HG03066 (cell line): ENCODE data around the gene NCAM1.

ENCODE experiments used
- ATAC-seq: cut with Tn5 transposase; IDR thresholded peaks from one replicate; pipeline ENCODE4 v1.9.1; 2021; ENCODE audit warnings: low read depth; ENCODE audit not compliant: unreplicated experiment

The NCAM1 gene

DNA sequence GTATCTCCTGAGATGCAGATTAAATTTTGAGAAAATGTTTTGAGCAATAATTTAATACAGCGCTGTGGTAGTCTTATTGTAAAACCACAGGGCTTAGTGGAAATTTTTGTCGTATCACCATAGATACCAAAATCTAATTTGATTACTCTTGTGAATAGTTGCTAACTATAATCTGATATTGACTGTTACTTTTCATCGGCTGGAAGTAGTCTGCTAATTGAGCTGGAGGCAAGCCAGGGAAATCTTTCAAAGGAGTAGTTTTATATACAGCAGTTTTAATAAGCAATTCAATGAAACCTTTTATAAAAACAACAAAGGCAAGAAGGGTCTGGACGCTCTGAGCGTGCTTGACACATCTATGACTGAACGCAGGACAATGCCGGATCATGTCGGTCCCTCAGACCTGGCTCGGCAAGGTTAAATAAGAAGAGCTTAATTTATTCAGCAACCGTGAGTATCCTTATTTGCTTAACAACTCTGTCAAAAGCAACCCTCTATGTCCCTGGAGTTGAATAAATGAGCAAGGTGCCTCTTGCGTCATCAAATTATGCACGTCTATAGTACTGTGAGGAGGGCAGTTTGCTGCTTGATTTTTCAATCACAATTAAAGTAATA is 121.2 kb downstream of the NCAM1 start:
- no peak for ATAC-seq

DNA sequence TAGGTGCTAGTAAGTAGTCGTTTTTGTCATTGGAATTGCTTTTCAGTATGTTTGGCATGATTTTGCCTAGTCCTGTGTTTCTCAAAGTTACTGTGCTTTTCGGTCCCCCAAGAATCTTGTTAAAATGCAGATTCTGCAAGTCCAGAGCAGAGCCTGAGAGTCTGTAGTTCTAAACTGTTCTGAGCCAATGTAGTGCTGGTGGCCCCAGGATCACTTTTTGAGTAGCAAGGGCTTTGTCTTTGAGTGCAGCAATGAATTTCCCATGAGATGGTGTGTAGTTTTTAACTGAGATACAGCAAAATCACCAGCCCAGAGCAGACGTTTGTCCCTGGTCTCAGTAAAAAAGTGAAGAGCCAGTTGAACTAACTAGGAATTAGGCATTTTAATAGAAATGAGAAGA is 122.4 kb downstream of the NCAM1 start:
- no peak for ATAC-seq

DNA sequence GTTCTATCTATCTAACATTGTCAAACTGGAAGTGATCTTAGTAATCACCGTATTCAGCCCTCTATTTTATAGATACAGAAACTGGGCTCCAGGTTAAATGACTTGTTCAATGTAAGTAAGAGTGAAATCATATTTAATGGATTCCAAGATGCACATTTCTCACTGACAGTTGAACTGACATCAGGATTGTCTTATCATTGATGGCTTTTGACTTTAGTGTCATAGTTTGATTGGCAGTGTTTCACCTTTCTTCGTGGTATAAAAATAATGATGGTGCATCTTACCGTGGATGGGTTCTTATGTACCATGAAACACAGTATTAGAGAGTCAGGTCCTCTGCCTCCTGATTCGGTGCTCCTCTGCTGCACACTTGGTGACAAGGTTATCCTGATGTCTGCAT is 123.1 kb downstream of the NCAM1 start:
- no peak for ATAC-seq

DNA sequence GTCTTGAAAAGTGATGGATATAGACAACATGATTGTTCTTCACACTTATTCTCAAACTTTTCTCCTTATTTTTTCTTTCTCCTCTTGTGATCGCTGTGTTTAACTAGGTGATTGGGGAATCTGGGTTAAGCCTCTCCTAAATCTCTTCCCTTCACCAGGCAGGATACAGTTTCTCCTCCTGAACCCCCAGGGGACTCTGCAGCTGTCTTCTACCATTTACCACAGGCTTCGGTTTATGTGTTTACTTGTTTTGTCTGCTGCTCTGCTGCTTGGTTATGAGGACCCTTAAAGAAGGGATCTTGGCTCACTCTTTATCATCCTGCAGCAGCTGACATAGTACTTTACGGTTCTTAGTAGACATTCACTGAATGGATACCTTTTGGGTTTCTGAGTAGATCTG is 124.2 kb downstream of the NCAM1 start:
- no peak for ATAC-seq

DNA sequence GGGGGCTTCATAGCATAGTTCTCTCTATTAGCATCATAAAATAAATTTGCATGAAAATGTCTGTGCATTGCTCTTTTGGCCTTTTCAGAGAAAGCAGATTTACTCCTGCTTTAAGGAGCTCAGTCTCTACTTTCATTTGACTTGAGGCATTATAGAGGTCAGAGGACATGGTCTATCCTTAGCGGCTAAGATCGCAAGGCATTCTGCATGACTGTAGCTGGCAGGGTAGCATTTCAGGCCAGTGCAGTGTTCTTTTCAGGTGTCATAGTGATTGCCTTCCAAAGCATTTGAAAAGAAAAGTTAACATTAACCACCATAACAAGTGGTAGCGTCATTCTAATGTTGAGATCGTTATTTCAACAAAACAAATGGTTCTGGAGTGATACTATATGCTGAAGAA is 126.5 kb downstream of the NCAM1 start:
- ATAC-seq: no peak

- no peak for ATAC-seq
Observed at GRCh38 chr11:113090716-113091480, 129.7 kb downstream of the NCAM1 start.

GRCh38 chr11:113091481-113091780 is 130.2 kb downstream of the NCAM1 start:
- ATAC-seq: no peak

DNA sequence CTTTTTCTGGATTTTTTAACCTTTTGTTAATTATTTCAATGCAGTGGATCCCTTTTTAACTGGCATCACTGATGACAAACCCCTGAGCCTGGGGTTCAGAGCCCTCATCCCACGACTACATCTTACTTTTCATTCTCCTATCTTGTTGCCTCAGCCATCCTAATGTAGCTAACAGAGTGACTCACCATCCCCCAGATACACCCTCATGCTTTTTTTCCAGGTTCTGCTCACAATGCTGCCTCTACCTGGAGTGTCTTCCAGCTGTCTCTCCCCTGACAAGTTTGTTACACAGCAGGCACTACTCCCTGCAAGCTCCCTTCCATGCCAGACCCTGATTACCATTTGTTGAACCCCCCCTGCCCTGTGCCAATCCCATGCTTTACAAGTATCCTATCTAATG is 135.4 kb downstream of the NCAM1 start:
- ATAC-seq: no peak

- no peak for ATAC-seq
Observed at GRCh38 chr11:113103932-113104690, 142.9 kb downstream of the NCAM1 start.

- no peak for ATAC-seq
Observed at GRCh38 chr11:113104691-113105251, 143.6 kb downstream of the NCAM1 start.

DNA sequence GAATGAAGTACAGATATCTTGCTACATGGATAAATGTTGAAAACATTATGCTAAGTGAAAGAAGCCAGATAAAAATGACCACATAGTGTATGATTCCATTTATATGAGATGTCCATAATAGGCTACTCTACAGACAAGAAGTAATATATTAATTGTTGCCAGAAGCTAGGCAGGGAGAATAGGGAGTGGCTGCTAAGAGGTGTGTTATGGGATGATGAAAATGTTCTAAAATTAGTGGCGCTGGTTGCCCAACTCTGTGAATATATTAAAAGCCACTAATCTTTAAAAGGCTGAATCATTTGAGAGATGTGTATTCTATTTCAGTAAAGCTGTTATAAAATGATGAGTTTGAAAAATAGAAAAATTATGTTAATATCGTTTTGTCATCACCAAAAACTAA is 144.4 kb downstream of the NCAM1 start:
- ATAC-seq: no peak

GRCh38 chr11:113106507-113106906 is 145.3 kb downstream of the NCAM1 start:
- no peak for ATAC-seq

DNA sequence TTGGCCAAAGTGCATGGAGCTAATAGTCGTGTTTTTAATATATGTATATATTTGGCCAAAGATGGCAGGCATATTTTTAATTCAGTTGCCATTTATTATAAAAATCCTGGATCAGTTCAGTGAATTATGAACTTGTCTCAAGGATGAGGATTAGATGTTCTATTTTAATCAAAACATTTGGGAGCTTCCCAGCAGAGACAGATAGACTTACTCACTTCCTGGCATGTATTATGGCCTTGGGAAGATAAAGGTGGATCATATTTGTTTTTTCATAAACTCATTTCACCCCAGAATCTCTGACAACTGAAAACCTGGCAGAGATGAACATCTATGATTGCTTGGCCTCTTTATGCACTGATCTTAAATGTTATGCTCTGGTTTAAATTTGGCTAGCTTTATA is 148.8 kb downstream of the NCAM1 start:
- no peak for ATAC-seq

DNA sequence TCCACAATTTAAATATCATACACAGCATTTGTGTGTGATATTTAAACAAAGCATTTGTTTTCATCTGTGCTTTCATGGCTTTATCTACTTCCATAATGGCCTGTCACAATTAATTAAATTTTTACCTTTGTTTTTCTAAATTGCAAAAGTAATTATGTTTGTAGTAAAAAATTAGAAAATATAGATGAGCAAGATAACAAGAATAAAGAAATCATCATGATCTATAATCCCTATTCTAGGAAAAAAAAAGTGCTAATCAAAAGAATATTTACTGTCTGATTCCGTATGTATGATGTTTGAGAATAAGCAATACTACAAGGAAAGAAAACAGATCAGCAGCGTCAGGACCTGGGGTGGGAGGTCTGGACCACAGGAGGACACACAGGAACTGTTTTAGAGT is 149.9 kb downstream of the NCAM1 start:
- ATAC-seq: no peak

DNA sequence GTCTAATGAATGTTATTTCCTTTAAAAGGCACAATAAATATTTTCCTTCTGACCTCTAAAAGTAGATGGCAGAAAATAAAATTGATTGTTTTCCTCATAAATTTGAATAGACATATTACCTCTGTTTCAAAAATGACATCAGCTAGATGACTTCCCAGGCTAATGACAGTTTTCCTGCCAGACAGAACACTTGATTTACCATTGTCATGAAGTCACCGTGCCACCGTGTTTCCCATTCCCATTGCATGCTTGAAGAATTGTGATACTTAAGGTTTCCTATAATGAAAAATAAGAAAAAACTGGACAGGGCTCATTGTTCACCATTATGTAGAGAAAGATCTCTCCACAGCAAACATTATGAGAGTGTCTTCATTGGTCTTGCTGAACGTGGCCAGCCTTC is 151.1 kb downstream of the NCAM1 start:
- no peak for ATAC-seq

DNA sequence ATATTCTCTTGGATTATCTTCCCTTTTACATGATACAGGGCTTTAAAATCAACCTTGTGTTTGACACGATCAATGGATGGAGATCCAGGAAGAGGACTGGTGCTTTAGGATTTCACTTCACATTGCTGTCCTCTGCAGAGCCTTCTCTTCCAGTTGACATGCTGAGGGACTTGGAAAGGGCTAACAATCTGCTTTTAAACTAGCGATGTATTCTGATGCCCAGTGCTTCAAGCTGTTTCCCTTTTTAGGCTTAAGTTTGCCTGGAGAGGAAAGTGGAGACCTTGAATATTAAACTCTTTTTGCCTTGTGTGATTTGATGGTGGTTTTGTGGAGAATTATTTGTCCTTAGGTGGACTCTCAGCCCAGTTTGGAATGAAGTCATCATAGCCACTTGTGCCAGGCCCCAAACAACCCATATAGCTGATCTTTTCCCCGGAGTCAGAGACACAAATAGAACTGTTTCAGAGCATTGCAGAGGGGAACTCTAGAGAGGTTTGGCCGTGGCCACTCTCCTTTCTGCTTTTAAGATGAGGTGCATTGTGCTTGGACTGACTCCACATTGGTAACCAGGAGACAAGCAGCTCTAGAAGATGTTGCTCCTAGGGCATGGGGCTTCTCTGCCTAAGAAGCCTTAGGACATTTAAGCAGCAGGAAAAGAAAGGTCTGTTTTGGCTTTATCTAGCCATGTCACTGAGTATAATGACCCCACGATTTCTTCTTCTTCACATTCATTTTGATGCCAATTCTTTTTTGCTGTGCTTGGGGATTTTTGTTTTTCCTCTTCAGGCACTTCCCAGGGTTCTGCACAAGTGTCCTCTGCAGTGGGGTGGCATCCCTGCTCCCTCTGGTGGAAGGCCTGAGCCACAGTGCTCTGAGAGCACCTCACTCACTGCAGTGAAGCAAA is 152.8 kb downstream of the NCAM1 start:
- no peak for ATAC-seq

GRCh38 chr11:113114705-113115027 is 153.4 kb downstream of the NCAM1 start:
- ATAC-seq: no peak

DNA sequence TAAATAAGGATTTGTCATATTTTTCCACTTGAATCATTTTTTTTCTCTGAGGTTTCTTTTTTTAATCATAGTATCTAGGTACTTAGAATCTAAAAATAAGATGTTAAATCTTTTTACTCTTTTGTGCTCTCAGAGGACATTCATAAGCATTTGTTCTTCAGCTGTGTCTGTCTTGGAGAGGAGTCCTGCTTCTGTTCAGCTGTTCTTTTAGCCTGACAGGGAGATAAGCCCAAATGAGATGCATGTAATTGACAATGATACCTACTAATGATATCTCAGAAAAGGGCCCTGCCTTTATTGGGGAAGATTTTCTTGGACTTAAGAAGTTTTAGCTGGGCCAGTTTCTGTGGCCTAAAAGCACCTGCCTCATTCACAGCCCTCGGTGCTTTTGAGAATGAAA is 156.9 kb downstream of the NCAM1 start:
- ATAC-seq: no peak

DNA sequence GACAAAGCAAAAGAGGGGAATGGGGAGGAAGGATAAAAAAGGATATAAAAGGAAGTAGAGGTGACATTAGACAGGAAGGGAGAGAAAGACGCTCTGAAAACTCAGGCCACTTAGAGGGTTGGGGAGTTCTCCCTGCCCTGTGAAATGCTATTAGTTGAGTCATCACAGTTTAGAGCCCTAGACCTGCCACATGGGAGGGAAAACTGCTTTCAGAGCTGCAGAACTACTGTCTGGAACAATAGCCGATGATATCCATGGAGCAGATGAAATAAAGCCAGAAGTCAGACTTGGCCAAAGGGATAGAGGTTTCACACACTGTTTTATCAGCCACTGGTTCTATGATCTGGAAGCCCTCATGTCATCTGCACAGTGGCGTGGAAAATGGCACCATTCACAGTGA is 157.9 kb downstream of the NCAM1 start:
- ATAC-seq: no peak

DNA sequence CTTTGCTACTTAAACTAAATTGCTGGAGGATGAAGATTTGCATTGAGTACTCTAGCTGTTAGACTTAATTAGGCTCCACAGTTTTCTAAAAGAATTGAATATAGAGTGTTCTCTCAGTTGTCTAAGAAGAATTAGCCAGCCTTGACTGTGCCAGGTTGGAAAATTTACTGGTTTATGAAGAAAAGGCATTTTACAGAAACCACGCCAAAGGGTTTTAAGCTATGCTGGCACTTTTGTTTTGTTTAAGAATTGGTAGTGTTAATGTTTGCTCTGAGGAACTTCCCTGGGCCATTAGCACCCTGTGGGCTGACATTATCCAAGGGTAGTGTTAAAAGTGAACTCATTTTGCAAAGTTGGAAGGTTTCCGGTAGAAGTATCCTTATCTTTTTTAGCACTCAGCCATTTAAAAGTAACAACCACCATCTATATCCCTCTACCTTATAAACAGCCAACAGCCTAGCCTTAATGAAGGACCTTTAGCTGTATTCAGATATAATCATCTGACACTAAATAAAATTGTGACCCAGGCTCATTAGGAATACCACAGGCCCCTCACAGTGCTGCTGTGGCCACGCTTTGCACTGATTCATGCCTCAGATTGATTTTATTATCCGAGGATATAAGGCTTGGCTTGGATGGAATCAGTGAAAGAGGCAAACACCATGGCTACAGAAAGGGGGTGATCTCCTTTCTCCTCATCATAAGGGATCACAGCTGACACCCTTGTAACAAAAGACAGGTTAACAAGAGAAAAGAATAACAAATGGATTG is 158.9 kb downstream of the NCAM1 start:
- no peak for ATAC-seq
